GM21381 (cell line): Measurements from ENCODE around the gene DMD.

Experiments
- ATAC-seq: cut with Tn5 transposase; IDR thresholded peaks from one replicate; pipeline ENCODE4 v1.9.1; 2021; ENCODE audit warnings: mild to moderate bottlenecking, moderate library complexity; ENCODE audit not compliant: unreplicated experiment

The DMD gene

GRCh38 chrX:31166416-31166815, 2044.9 kb downstream of the DMD start:
- no peak for ATAC-seq

GRCh38 chrX:31165241-31166035, 2045.9 kb downstream of the DMD start:
- ATAC-seq = no peak

DNA sequence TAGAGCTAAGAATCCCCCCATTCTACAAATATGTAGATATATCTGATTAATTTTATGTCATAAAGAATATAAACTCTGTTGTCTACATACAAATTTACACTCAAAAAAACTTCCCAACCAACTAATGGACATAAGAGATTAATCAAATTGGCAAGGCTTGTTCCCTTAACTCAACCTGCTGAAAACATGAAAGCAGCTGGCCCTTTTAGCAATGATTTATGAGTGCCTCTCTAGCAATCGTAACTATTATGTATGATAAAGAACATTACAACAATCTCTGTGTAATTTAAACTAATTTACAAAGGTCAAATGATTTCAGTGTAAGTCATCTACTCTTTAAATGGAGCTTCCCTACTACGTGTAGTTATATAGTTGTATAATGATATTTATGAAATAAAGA, 2056.4 kb downstream of the DMD start:
- no peak for ATAC-seq

- ATAC-seq = no peak
Observed at GRCh38 chrX:31153475-31154047, 2057.8 kb downstream of the DMD start.

GRCh38 chrX:31147175-31147574, 2064.2 kb downstream of the DMD start:
- no peak for ATAC-seq

DNA sequence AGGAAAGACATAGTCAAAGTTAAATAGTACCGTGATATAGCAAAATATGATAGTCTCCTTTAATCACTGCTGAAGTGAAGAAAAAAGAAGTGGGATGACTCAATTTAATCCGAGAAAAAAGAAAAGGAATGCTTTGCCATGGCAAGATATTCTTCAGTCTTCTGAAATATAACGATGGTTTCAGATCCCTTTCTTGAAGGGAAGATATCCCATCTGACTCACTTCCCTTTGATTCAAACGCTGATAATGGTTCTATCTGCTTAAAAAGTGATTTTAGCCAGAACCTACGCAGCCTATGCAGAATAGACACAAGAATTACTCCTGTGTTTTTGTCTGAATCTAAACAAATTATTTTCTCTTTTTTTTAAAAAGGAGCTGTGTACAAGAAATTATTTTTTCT, 2071.4 kb downstream of the DMD start:
- no peak for ATAC-seq

GRCh38 chrX:31138124-31138523, 2073.2 kb downstream of the DMD start:
- no peak for ATAC-seq

DNA sequence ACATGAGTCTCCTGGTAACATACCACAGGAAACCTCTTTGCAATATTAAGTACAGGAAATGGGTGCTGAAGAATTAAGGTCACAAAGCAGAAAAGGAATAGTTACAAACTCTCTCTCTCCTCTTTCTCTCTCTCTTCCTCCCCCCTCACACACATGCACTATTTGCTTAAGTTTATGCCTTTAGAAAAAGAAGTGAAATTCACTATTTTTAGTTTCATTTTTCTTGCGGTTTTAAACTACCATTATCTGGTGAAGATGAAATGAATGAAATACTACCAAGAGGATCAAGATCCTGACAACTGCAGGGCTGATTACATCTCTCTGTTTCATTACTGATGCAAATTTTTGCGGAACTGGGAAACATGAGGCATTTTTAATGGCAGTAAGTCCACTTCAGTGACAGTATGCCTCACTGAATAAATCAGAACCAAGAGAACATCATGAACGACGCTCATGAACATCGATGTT, 2075.2 kb downstream of the DMD start:
- ATAC-seq = peak; percentile 95

- ATAC-seq = no peak
Observed at GRCh38 chrX:31132821-31133241, 2078.5 kb downstream of the DMD start.

- no peak for ATAC-seq
Observed at GRCh38 chrX:31130457-31131220, 2080.7 kb downstream of the DMD start.

DNA sequence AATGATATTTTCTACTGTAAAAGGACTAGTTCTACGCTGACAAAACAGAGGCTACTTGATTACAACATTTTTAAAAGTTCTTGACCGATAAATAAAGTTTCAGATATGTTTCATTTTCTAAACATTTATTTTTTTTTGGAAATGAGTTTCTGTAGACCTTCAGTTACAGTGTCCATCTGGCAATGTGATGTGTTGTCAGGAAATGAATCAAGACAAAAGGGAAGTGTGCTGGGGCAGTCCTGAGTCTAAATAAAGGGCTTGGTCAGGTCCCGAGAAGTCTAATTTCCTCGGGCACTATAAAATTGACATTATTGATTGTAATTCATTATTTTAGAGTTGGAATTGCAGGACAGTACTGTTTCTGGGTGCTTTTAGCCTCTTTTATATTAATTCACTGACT, 2082.5 kb downstream of the DMD start:
- no peak for ATAC-seq

DNA sequence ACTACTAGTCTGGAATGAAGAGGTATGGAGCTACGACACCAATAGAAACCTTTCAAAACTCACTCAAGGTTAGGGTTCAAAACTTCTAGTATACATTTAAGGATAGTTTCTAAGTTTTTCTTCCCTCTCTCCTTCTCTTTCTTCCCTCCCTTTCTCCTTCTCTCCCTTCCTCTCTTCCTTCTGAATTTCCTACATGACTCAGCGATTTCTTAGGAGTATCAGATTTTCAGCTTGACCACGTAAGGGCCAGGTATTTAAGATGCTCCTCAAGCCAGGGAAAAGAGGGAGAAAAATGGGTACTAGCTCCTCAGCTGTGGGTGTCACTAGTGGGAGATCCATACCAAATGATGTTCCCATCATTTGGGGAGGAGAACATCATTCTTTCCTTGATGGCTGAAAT, 2083.6 kb downstream of the DMD start:
- ATAC-seq = no peak

GRCh38 chrX:31126205-31126604, 2085.1 kb downstream of the DMD start:
- no peak for ATAC-seq

GRCh38 chrX:31124536-31124935, 2086.8 kb downstream of the DMD start:
- no peak for ATAC-seq

DNA sequence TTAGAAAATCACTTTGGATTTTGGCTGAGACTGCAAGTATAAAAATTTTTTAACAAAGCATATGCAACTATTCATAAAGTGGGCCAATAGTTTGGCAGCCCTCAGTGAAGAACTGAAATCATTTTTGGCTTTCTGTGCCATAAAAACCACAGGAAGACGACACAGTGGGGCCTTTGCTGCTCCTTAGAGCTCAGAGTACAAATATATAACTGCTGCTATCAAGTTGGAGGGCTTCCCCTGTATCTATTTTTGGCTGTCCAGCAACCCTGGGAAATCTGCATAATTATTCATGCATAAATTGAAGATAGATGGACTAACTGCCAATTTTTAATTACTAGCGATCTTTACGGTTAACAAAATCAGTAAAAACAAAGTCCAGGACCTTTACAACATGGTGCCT, 2088.0 kb downstream of the DMD start:
- no peak for ATAC-seq

DNA sequence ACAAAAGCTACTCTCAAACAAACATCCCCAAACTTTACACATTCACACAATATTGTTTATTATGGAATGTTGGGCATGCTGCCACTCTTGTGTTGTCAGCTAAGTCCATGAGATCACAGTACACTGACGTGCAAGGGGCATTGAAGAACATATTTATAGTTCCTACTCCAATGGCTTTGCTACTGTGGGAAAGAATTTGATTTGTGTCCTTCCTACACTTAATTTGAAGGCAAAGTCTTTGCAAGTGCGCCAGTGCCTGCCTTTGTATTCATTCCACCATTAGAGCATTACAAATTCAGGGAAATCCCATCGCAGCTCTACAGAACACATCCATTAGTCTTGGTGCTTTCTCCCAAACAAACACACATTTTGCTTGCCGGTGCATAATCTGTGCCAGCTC, 2094.1 kb downstream of the DMD start:
- ATAC-seq = no peak

DNA sequence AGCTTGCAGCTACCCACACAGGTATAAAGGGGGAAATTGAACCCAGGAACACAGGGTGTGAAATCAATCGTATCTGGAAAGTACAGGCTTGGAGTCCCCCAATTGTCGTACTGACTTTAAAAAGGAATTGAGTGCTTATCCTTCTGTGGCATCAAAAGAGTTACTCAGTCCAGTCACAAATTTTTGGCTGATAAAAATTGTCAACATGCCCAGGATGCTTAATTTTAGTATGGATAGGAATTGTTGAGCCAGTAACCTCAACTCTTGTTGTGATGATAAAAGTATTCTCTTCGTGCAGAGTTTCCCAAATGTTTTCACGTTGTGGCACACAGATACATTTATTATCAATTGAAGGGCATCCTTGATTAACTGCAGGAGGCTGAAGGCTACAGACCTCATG, 2096.0 kb downstream of the DMD start:
- no peak for ATAC-seq

- no peak for ATAC-seq
Observed at GRCh38 chrX:31114858-31115257, 2096.5 kb downstream of the DMD start.

DNA sequence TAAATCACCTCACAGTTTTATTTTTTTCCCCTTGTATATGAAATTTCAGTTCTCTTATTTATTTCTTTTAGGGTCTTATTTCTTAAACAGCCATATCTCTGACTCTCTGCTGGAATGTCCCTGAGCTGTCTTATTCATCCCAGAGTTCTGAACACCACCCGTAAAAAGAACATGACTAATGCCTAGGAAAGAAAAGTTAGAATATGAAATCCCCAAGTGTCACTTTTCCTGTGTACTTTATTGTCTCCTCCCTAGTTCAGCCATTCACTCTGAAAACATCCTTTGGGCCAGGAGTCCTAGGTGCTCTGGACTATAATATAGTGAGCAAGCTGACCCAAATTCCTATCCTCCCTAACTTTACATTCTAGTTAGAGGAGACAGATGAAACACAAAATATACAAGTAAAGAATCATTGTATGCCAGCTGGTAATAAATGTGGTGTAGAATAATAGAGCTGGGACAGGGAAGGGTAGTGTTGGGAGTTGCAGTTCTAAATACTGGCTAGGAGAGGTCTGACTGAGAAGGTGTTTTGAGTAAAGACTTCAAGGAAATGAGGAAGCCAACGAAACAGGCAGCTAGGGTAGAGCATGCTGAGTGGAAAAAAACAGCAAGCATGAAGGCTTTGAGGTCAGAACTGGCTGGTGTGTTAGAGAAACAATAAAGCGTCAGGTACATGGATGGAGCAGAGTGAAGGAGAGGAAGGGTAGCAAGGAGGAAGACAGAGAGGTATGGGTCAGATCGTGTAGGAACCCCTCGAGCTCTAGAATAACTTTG, 2098.9 kb downstream of the DMD start:
- no peak for ATAC-seq

DNA sequence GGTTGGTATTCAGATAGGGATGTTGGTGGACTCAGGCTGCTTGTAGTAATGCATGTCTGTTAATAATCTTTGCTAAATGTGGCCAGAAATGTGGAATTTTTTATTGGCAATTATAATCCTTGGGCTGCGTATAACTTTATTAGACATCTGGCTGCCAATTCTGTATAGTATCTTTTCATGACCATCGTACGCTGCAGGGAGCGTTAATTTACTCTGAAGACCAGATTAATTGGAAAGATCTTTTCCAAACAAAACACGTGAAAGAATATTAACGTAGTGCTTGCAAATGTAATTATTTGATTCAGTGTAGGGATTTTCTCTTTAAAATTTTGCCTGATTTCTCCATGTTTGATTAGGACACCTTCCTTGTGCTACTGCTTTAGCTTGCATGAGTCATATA, 2100.7 kb downstream of the DMD start:
- no peak for ATAC-seq

- ATAC-seq = peak; percentile 76
Observed at GRCh38 chrX:31099536-31100090, 2111.7 kb downstream of the DMD start.
